SK-N-SH treated with all-trans-retinoic acid at 6 μM for 48 hours (cell line): ENCODE measurements around the gene PFN1.

Source experiments
- ESRRG ChIP-seq: fragments of 250-450 bp; sonication (Bioruptor Pico); IDR thresholded peaks from 2 replicates; pipeline ENCODE4 v1.6.1; 2021; ENCODE audit warnings: mild to moderate bottlenecking
- PPARA ChIP-seq: fragments of 250-450 bp; sonication (Bioruptor Pico); IDR thresholded peaks from 2 replicates; pipeline ENCODE4 v1.5.0; 2020; ENCODE audit warnings: mild to moderate bottlenecking, borderline replicate concordance
- RARB ChIP-seq: fragments of 250-450 bp; sonication (Bioruptor Pico); IDR thresholded peaks from 2 replicates; pipeline ENCODE4 v1.8.0; 2021; ENCODE audit warnings: mild to moderate bottlenecking, moderate library complexity
- TOX ChIP-seq: fragments of 250-450 bp; sonication (Bioruptor Pico); IDR thresholded peaks from 2 replicates; pipeline ENCODE4 v1.8.0; 2021; ENCODE audit warnings: mild to moderate bottlenecking, moderate library complexity, borderline replicate concordance
- ZFP3 ChIP-seq: fragments of 250-450 bp; sonication (Bioruptor Pico); IDR thresholded peaks from 2 replicates; pipeline ENCODE4 v1.5.0; 2020; ENCODE audit warnings: mild to moderate bottlenecking, moderate library complexity
- ZNF565 ChIP-seq: fragments of 450-650 bp; formaldehyde crosslinking; conservative IDR thresholded peaks from 2 replicates; pipeline ENCODE4 v1.5.0; 2020; ENCODE audit warnings: low read depth, mild to moderate bottlenecking, moderate library complexity
- ZNF8 ChIP-seq: fragments of 450-650 bp; formaldehyde crosslinking; IDR thresholded peaks from 2 replicates; pipeline ENCODE4 v1.5.0; 2020; ENCODE audit warnings: mild to moderate bottlenecking, moderate library complexity
- TF ChIP-seq, protein P1 (sequence below): fragments of 250-450 bp; sonication (Bioruptor Pico); IDR thresholded peaks from 2 replicates; pipeline ENCODE4 v1.5.1; 2021; ENCODE audit warnings: mild to moderate bottlenecking, moderate library complexity
- TF ChIP-seq, protein P2 (sequence below): fragments of 250-450 bp; sonication (Bioruptor Pico); IDR thresholded peaks from 2 replicates; pipeline ENCODE4 v1.8.0; 2021; ENCODE audit warnings: low read depth, mild to moderate bottlenecking, moderate library complexity, borderline replicate concordance
- TF ChIP-seq, protein P3 (sequence below): fragments of 250-450 bp; sonication (Bioruptor Pico); IDR thresholded peaks from 2 replicates; pipeline ENCODE4 v1.8.0; 2020; ENCODE audit warnings: mild to moderate bottlenecking, moderate library complexity, borderline replicate concordance
- TF ChIP-seq, protein P4 (sequence below): fragments of 250-450 bp; sonication (Bioruptor Pico); IDR thresholded peaks from 2 replicates; pipeline ENCODE4 v1.5.1; 2020; ENCODE audit warnings: low read depth, mild to moderate bottlenecking, moderate library complexity

DNA sequence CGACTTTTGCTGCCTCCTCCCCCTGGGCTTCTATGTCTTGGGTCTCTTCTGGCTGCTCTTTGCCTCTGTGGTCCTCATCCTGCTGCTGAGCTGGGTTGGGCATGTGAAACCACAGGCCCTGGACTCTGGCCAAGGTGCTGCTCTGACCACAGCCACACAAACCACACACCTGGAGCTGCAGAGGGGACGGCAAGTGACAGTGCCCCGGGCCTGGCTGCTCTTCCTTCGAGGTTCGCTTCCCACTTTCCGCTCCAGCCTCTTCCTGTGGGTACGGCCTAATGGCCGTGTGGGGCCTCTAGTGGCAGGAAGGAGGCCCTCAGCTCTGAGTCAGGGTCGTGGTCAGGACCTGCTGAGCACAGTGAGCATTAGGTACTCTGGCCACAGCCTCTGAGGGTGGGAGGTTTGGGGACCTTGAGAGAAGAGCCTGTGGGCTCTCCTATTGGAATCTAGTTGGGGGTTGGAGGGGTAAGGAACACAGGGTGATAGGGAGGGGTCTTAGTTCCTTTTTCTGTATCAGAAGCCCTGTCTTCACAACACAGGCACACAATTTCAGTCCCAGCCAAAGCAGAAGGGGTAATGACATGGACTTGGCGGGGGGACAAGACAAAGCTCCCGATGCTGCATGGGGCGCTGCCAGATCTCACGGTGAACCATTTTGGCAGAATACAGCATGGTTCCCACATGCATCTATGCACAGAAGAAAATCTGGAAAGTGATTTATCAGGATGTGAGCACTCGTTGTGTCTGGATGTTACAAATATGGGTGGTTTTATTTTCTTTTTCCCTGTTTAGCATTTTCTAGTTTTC, 14.0 kb downstream of the PFN1 start:
- TF ChIP-seq ZNF8 (CRISPR knock-in tag) (no peak), PPARA (no peak), RARB (CRISPR knock-in tag) (no peak), ZFP3 (CRISPR knock-in tag) (no peak), ZNF565 (CRISPR knock-in tag) (no peak), TOX (CRISPR knock-in tag) (no peak), ESRRG (CRISPR knock-in tag) (no peak)
- TF ChIP-seq, protein P1, sequence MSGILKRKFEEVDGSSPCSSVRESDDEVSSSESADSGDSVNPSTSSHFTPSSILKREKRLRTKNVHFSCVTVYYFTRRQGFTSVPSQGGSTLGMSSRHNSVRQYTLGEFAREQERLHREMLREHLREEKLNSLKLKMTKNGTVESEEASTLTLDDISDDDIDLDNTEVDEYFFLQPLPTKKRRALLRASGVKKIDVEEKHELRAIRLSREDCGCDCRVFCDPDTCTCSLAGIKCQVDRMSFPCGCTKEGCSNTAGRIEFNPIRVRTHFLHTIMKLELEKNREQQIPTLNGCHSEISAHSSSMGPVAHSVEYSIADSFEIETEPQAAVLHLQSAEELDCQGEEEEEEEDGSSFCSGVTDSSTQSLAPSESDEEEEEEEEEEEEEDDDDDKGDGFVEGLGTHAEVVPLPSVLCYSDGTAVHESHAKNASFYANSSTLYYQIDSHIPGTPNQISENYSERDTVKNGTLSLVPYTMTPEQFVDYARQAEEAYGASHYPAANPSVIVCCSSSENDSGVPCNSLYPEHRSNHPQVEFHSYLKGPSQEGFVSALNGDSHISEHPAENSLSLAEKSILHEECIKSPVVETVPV (CRISPR knock-in tag) = no peak
- TF ChIP-seq, protein P2, sequence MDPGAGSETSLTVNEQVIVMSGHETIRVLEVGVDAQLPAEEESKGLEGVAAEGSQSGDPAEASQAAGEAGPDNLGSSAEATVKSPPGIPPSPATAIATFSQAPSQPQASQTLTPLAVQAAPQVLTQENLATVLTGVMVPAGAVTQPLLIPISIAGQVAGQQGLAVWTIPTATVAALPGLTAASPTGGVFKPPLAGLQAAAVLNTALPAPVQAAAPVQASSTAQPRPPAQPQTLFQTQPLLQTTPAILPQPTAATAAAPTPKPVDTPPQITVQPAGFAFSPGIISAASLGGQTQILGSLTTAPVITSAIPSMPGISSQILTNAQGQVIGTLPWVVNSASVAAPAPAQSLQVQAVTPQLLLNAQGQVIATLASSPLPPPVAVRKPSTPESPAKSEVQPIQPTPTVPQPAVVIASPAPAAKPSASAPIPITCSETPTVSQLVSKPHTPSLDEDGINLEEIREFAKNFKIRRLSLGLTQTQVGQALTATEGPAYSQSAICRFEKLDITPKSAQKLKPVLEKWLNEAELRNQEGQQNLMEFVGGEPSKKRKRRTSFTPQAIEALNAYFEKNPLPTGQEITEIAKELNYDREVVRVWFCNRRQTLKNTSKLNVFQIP = no peak
- TF ChIP-seq, protein P3, sequence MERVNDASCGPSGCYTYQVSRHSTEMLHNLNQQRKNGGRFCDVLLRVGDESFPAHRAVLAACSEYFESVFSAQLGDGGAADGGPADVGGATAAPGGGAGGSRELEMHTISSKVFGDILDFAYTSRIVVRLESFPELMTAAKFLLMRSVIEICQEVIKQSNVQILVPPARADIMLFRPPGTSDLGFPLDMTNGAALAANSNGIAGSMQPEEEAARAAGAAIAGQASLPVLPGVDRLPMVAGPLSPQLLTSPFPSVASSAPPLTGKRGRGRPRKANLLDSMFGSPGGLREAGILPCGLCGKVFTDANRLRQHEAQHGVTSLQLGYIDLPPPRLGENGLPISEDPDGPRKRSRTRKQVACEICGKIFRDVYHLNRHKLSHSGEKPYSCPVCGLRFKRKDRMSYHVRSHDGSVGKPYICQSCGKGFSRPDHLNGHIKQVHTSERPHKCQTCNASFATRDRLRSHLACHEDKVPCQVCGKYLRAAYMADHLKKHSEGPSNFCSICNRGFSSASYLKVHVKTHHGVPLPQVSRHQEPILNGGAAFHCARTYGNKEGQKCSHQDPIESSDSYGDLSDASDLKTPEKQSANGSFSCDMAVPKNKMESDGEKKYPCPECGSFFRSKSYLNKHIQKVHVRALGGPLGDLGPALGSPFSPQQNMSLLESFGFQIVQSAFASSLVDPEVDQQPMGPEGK = no peak
- TF ChIP-seq, protein P4, sequence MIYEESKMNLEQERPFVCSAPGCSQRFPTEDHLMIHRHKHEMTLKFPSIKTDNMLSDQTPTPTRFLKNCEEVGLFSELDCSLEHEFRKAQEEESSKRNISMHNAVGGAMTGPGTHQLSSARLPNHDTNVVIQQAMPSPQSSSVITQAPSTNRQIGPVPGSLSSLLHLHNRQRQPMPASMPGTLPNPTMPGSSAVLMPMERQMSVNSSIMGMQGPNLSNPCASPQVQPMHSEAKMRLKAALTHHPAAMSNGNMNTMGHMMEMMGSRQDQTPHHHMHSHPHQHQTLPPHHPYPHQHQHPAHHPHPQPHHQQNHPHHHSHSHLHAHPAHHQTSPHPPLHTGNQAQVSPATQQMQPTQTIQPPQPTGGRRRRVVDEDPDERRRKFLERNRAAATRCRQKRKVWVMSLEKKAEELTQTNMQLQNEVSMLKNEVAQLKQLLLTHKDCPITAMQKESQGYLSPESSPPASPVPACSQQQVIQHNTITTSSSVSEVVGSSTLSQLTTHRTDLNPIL (CRISPR knock-in tag) = no peak
